GM21528 (cell line): Measurements from ENCODE around the gene LGALS3BP.

Experiments used
- ATAC-seq: cut with Tn5 transposase; IDR thresholded peaks from one replicate; pipeline ENCODE4 v1.9.1; 2021; ENCODE audit warnings: mild to moderate bottlenecking, moderate library complexity; ENCODE audit not compliant: unreplicated experiment, low FRiP score

LGALS3BP gene

GRCh38 chr17:78986649-78987328, 7.1 kb upstream of the LGALS3BP start:
- no peak for ATAC-seq

- no peak for ATAC-seq
Measured at GRCh38 chr17:78986048-78986648, 6.4 kb upstream of the LGALS3BP start.

GRCh38 chr17:78985395-78985794, 5.7 kb upstream of the LGALS3BP start:
- ATAC-seq, result no peak

GRCh38 chr17:78981010-78981888, 1.5 kb upstream of the LGALS3BP start:
- ATAC-seq, result no peak

GRCh38 chr17:78980624-78980972, 875 bp upstream of the LGALS3BP start:
- ATAC-seq, result no peak

GRCh38 chr17:78977997-78978973, 1.4 kb downstream of the LGALS3BP start:
- no peak for ATAC-seq

GRCh38 chr17:78977681-78977943, 2.1 kb downstream of the LGALS3BP start:
- no peak for ATAC-seq

- ATAC-seq, result no peak
Measured at GRCh38 chr17:78976907-78977680, 2.6 kb downstream of the LGALS3BP start.

GRCh38 chr17:78974635-78975591, 4.8 kb downstream of the LGALS3BP start:
- ATAC-seq, result no peak

GRCh38 chr17:78973792-78974520, 5.8 kb downstream of the LGALS3BP start:
- ATAC-seq, result no peak

GRCh38 chr17:78973196-78973595, 6.5 kb downstream of the LGALS3BP start:
- ATAC-seq, result no peak

GRCh38 chr17:78972507-78973105, 7.1 kb downstream of the LGALS3BP start:
- ATAC-seq, result no peak

GRCh38 chr17:78971756-78972506, 7.8 kb downstream of the LGALS3BP start:
- no peak for ATAC-seq

- no peak for ATAC-seq
Measured at GRCh38 chr17:78970834-78971755, 8.6 kb downstream of the LGALS3BP start.

- ATAC-seq, result no peak
Measured at GRCh38 chr17:78969865-78970264, 9.9 kb downstream of the LGALS3BP start.

- no peak for ATAC-seq
Measured at GRCh38 chr17:78967782-78968362, 11.9 kb downstream of the LGALS3BP start.
